Aorta (tissue), 5 donors: ENCODE measurements around the gene ITM2A. TPM values are rescaled to one million over a fixed set of nuclear protein-coding genes. Genes with fewer than 3 reads are reported as not detected.

Source experiments
- ATAC-seq: fragments of 200-7000 bp; cut with Tn5 transposase; one replicate; pipeline ENCODE4 v1.9.1; 2022; ENCODE audit warnings: moderate library complexity; ENCODE audit not compliant: low FRiP score
- DNase-seq, 2 donors: peaks; one replicate each; pipeline ENCODE4 v3.0.0-alpha.2; 2020
- H3K27ac ChIP-seq, 2 donors: one replicate each; pipeline ENCODE4 v1.5.1; 2013; ENCODE audit warnings: low read length in 2 of 2, mild to moderate bottlenecking in 2 of 2, moderate library complexity in 2 of 2, control low read depth in 1 of 2, inconsistent platforms in 1 of 2, low read depth in 1 of 2
- H3K27me3 ChIP-seq, 2 donors: one replicate each; pipeline ENCODE4 v1.6.1; 2013; ENCODE audit warnings: control low read depth in 1 of 2, low read length in 1 of 2, mild to moderate bottlenecking in 1 of 2, moderate library complexity in 1 of 2; ENCODE audit not compliant: insufficient read depth in 2 of 2, control insufficient read depth in 1 of 2
- H3K36me3 ChIP-seq, 2 donors: one replicate each; pipeline ENCODE4 v1.6.1; 2013; ENCODE audit warnings: control low read depth in 1 of 2, low read length in 1 of 2, mild to moderate bottlenecking in 1 of 2; ENCODE audit not compliant: insufficient read depth in 2 of 2, control insufficient read depth in 1 of 2
- H3K4me1 ChIP-seq, 2 donors: one replicate each; pipeline ENCODE4 v1.6.1; 2013; ENCODE audit warnings: low read length in 2 of 2, control low read depth in 1 of 2, mild to moderate bottlenecking in 1 of 2, moderate library complexity in 1 of 2; ENCODE audit not compliant: insufficient read depth in 2 of 2, control insufficient read depth in 1 of 2
- H3K4me3 ChIP-seq, 2 donors: one replicate each; pipeline ENCODE4 v1.5.1; 2013; ENCODE audit warnings: low read length in 2 of 2, control low read depth in 1 of 2, mild to moderate bottlenecking in 1 of 2
- H3K9me3 ChIP-seq: one replicate; pipeline ENCODE4 v1.6.1; 2013; ENCODE audit warnings: mild to moderate bottlenecking, low read length; ENCODE audit not compliant: control insufficient read depth
- WGBS, 2 donors: extraction: QIAGEN DNeasy Blood & Tissue Kit; methylation state at CpG; one replicate each; pipeline ENCODE4 v1.1.7; 2013; 5-methylcytosine and 5-hydroxymethylcytosine counted together
- intact Hi-C, 2 donors: fragments of 100-400 bp; cut with DNase I; formaldehyde crosslinking; loops; one replicate each; pipeline versions ENCODE4 v1.14.2 to v1.15.0; 2022
- polyA plus RNA-seq, 2 donors: library from polyadenylated mRNA; stranded (reverse); fragments of 200-250 nt; gene quantifications; one replicate each; pipeline ENCODE4 v1.2.3, GENCODE V29; 2013
- total RNA-seq, 2 donors: library from RNA; stranded (reverse); fragmentation: NEBNext Ultra II Directional; extraction: Animal tissue kit (Norgen Biotek cat#: 25700); gene quantifications; one replicate each; pipeline ENCODE4 v1.2.1, GENCODE V29; 2021
- donor health status: healthy with polysubstance abuse.
- donor health status: Bipolar disorder and iron deficiency.
- donor health status: DM: no; HTN: no; CAD: no.
- donor health status: DM: no; HTN: no; CAD: no.
- donor health status: DM: yes; HTN: yes; CAD: no.

The ITM2A gene
- total and polyA plus RNA-seq, 4 donors, result 1.6 to 153 (median 21.8) TPM

GRCh38 chrX:79361192-79361870 lies 5.8 kb downstream of the ITM2A start:
- Histone ChIP-seq H3K4me3 (no peak overlapping the region), H3K27me3 (no peaks in the 10 kb centered on the region), H3K4me1 (no peaks in the 10 kb centered on the region), H3K36me3 (no peaks in the 10 kb centered on the region), H3K27ac (no peak overlapping the region), H3K9me3 (no peaks in the 10 kb centered on the region)
- WGBS, 2 donors, result 51 to 78% methylated on average over 6 of the region's 6 CpGs
- DNase-seq (no peak), ATAC-seq (no peak)
- intact Hi-C loops, result no loop called here

GRCh38 chrX:79336869-79337815 lies 30.0 kb downstream of the ITM2A start:
- Histone ChIP-seq H3K36me3 (no peaks in the 10 kb centered on the region), H3K27ac (no peak overlapping the region), H3K9me3 (no peaks in the 10 kb centered on the region), H3K27me3 (no peaks in the 10 kb centered on the region), H3K4me3 (no peak overlapping the region), H3K4me1 (no peaks in the 10 kb centered on the region)
- DNase-seq (no peak), ATAC-seq (no peak)
- intact Hi-C loops, result no loop called here
- WGBS, 2 donors, result 65 to 86% methylated on average over 5 of the region's 5 CpGs

- ATAC-seq (no peak), DNase-seq (no peak)
- intact Hi-C loops, result no loop called here
- Histone ChIP-seq H3K27ac (no peak overlapping the region), H3K4me1 (no peaks in the 10 kb centered on the region), H3K4me3 (no peak overlapping the region), H3K9me3 (no peaks in the 10 kb centered on the region), H3K36me3 (no peaks in the 10 kb centered on the region), H3K27me3 (no peaks in the 10 kb centered on the region)
- WGBS, 2 donors, result 46 to 50% methylated on average over 4 of the region's 4 CpGs
Observed at GRCh38 chrX:79330022-79330421, 37.1 kb downstream of the ITM2A start.

GRCh38 chrX:79325263-79325958 lies 41.7 kb downstream of the ITM2A start:
- no peak overlapping the region for H3K4me3 ChIP-seq
- H3K9me3 ChIP-seq, result no peaks in the 10 kb centered on the region
- H3K4me1 ChIP-seq, result no peaks in the 10 kb centered on the region
- no peaks in the 10 kb centered on the region for H3K36me3 ChIP-seq
- intact Hi-C loops, result no loop called here
- WGBS, 2 donors, result 53 to 54% methylated on average over 8 of the region's 8 CpGs
- DNase-seq (no peak), ATAC-seq (no peak)
- H3K27ac ChIP-seq, result no peak overlapping the region
- no peaks in the 10 kb centered on the region for H3K27me3 ChIP-seq

Other genes starting within 250 kb of the ITM2A start
- gene GPR174, start 222.6 kb downstream of the ITM2A start, total RNA-seq, result 1 to 10 TPM in 1 of 2 donors, under 1 TPM in 1; 0.88 to 1.6 TPM
- gene GPR174, start 222.6 kb downstream of the ITM2A start, polyA plus RNA-seq, result not detected